GM19035 (cell line): ENCODE results near the gene UBE2G2.
"Not testable (repeated sequence)": the region's sequence is repeated elsewhere in the genome, so short reads cannot be mapped to it uniquely, and the experiment has no call there.

ENCODE experiments used
- ATAC-seq: cut with Tn5 transposase; IDR thresholded peaks from one replicate; pipeline ENCODE4 v1.9.1; 2021; ENCODE audit not compliant: unreplicated experiment

The UBE2G2 gene

DNA sequence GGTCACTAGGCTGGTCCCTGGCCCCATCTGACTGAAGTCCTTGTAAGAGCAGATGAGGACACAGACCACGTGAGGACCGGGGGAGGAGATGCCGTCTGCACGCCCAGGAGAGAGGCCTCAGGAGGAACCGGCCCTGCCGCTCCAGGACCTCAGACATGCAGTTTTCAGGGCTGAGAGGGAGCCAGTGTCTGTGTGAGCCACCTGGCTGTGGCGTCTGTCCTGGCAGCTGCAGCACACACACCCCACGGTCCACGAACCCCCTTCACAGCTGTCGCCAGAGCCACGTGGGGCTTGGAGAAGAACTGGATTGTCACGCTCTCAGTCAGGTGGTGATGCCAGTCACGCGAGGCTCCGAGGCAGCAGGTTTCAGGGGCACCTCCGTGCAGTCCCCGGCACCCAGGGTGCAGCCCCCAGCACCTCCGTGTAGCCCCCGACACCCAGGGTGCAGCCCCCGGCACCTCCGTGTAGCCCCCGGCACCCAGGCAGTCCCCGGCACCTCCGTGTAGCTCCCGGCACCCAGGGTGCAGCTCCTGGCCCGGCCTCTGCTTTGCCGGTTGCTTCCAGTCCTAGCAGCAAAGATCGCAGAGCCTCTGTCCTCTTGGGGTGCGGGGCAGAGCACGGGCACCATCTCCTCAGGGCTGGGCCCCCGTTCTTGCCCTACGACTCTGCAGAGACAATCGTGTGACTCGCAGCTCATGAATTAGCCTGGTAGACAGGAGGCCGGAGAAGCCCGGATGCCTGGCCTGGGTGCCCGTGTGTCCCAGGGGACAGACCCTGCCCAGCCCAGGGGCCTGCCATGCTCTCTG, 35.2 kb upstream of the UBE2G2 start:
- no peak for ATAC-seq

DNA sequence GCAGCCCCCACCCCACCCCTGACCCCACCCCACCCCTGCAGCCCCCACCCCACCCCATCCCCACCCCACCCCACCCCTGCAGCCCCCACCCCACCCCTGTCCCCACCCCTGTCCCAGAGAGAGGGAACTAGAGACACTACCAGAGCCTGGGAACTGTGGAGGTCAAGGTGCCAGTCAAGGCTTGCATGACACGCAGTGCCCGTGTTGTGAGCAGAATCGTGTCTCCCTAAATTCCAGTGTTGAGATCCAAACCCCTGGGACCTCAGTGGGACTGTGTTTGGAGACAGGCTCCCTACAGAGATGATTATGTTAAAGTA, 34.7 kb upstream of the UBE2G2 start:
- no peak for ATAC-seq

DNA sequence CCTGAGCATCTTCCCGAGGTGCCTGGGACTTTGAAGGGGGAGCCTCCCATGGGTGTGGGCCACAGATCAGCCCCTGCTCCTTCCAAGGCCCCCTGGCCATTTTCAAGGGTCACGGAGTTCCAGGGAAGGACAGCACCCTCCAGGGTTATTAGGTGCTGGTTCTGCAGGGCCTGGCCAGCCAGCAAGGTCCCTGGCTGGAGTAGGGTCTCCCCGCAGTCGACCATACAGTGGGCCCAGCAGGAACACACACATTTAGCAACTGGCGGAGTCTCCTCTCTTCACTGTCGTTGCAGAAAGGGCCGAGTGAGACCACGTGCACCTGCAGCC, 34.0 kb upstream of the UBE2G2 start:
- no peak for ATAC-seq

DNA sequence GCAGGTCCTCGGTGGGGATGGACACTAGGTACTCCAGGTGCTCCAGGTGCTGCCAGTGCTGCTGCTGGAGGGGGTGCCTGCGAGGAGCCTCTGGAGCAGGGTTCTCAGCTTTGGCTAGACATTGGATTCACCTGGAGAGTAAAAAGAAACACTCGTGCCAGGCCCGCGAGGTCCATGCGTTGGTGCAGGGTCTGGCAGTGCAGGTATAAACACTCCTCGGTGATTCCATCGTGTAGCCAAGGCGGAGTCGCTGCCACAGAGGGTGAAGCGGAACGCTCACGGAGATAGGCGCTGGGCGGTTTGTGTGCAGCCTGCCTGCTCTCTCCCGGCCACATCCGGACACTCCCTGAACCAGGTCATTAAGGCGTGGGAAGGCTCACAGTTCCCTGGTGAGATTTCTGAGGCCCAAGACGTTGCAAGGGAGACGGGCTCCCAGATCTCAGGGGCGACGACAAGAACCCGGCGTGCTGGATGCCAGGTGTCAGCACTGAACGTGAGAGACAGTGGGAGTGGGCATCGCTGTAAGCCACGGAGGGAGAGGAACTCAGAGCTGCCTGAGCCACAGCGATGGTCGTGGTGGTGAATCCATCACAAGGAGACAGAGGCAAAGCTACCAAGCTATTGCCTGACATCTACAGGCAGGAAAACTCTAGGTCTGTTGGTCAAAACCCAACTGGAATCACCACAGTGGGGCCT, 33.5 kb upstream of the UBE2G2 start:
- ATAC-seq, result no peak

DNA sequence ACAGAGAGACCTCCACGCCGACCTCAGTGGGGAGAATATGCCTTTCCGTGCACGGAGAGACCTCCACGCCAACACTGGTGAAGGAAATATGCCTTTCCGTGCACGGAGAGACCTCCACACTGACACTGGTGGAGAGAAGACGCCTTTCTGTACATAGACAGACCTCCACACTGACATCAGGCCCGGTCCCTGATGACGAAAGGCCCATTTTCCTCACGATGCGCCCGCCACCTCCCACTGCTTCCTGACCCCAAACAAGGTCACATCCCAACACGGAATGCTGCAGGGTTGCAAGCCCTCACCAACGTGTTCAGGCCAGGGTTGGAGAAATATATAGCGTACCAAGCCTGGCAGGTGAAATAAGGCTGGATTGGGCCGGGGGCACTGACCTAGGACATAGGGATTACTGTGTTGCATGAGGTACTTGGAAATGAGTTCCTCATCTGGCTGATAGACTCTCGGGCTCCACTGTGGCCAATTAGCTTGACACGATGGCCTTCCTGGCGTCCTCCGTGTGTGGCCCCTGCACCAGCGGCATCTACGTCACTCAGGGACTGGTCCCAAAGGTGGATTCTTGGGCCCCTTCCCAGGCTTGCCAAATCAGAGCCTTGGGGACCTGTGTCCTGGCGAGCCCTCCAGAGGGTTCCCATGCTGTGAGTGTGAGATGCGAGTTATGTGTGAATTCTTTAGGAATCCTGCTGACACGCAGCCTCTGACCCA, 32.8 kb upstream of the UBE2G2 start:
- no peak for ATAC-seq

DNA sequence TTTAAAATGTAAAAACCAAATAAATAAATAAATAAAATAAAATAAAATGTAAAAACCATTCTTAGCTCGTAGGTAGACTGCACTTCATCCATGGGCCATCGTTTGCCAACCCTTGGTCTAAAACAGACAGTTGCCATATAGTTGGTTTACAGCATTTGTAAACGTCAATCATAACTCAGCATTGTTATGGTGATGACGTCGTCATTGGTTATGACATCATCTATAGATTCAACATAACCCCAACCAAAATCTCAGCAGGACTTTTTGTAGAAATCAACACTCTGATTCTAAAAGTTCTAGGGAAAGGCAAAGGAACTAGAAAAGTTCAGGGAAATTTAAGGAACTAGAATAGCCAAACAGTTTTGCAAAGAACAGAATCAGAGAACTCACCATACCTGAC, 32.0 kb upstream of the UBE2G2 start:
- no peak for ATAC-seq

DNA sequence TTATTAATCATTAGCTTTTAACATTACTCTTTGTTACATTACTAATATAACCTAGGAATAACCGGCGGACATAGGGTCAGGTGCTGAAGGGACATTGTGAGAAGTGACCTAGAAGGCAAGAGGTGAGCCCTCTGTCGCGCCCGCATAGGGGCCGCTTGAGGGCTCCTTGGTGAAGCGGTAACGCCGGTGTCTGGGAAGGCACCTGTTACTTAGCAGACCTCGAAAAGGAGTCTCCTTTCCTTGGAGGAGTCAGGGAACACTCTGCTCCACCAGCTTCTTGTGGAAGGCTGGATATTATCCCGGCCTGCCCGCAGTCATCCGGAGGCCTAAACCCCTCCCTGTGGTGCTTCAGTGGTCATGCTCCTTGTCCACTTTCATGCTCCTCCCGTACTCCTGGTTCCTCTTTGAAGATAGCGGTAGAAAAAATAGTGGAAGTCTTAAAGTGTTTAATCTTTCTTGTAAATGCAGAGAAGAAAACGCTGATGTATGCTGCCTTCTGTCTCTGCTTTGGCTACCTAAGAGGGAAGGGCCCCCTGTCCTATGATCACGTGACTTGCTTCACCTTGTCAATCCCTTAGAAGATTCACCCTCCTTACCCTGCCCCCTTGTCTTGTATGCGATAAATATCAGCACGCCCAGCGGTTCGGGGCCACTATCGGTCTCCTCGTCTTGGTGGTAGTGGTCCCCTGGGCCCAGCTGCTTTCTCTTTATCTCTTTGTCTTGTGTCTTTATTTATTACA, 31.1 kb upstream of the UBE2G2 start:
- not testable (repeated sequence) for ATAC-seq

DNA sequence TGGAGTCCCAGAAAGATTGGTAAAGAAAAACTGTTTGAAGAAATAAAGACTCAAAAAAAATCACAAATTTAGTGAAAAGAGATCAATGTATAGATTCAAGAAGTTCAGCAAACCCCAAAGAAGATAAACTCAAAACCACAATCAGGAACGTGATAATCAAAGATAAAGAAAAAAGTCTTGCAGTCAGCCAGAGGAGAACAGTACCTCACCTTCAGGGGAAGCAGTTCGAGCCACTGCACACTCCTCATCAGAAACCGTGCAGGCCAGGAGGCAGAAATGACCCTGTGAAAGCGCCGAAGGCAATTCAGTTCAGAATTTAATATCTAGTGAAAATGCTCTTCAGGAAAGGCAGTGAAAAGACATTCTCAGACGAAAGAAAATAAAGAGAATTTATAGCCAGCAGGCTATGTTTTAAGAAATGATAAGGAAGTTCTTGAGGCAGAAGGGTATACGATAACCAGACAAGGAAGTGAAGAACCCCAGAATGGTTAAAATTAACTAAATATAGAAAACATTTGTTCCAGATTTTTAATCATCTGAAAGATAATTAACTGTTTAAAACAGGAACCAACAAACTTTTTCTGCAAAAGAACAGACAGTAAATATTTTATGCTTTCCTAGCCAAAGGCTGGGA, 29.7 kb upstream of the UBE2G2 start:
- ATAC-seq, result no peak

DNA sequence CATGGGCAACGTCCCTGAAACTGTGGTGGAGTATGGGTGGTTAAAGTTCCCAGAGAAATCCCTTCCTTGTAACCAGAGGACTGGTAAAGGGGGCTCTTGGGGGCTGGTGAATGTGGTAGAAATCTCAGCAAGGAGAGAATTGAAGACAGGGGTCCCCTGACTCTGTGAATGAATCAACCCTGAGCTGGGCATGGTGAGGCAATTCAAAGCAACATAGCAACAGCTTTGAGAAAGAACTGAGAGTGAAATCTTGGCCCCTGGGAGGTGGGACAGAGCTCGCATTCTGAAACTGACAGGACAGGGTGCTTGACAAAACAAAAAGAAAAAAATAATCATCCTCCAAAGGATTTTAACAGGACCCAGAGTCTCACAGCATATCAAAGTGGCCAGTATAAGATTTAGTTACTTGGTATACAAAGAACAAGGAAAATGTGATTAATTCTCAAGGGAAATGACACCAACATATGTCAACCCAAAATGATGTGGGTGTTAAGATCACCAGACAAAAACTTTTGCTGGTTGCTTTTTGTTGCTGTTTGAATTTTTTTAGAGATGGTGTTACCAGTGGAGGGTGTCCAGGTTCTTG, 28.0 kb upstream of the UBE2G2 start:
- no peak for ATAC-seq

DNA sequence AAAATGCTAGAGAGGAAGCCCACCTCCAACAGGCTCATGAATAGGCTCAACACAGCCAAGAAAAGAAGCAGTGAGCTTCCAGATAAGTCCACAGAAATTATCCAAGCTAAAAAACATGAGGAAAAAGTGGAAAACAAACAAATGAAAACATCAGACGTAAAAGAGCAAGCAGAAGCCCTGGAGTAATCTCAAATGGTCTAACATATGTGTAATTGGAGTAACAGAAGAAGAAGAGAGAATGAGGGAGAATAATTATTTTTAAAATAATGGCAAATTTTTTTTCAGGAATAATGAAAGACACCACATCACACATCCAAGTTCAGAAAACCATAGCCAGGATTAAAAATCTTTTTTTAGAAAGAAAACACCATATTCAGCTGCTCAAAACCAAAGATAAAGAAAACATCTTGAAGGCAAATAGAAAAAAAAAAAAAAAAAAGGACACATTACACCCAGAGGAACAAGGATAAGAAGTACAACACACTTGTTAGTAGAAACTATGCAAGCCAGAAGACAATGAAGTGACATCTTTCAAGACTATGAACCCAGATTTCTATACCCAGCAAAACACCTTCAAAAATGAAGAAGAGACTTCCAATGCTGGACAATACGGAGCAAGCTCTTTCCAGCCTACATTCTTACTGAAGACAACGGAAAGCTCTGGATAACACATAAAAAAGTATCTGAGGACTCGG, 26.9 kb upstream of the UBE2G2 start:
- ATAC-seq, result no peak

DNA sequence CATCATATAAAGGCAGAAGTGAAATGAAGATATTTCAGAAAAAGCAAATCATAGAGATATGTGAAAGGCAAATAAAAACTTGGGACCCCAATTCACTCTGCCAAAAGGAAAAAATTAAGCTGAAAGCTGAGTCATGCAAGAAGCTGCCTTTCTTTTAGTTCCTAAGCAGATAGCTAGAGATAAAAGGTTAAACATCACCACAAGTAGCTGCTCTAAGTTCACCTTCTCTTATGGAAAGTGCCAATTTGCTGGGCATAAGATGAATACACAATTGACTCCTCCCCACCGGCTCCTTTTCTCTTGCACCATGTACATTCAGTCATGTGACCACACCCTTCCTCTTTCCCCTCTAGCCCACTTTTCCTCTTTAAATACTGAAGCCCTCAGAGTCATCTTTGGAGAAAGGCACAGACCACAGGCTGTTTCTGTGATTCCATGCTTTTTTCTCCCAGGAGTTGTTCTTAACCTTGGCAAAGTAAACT, 21.6 kb upstream of the UBE2G2 start:
- ATAC-seq, result no peak

DNA sequence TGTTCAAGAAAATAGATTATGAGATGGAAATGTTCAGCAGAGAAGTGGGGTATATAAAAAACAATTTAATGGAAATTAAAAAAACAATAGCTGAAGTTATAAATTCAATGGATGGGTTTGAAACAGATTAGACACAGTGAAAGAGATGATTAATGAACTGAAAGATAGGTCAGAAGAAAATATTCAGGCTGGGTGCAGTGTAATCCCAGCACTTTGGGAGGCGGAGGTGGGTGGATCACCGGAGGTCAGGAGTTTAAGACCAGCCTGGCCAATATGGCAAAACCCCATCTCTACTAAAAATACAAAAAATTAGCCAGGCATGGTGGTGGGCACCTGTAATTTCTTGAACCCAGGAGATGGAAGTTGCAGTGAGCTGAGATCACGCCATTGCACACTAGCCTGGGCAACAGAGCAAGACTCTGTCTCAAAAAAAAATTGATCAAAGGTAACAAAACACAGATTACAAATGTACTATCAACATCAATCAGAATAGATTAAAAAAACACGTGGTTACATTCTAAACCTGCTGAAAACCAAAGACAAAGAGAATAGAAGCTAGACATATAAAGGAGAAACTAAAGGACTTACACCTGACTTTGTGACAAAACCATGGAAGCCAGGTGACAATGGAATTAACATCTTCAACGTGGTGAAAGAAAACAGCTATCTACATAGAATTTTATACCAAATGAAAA, 21.0 kb upstream of the UBE2G2 start:
- ATAC-seq, result no peak

DNA sequence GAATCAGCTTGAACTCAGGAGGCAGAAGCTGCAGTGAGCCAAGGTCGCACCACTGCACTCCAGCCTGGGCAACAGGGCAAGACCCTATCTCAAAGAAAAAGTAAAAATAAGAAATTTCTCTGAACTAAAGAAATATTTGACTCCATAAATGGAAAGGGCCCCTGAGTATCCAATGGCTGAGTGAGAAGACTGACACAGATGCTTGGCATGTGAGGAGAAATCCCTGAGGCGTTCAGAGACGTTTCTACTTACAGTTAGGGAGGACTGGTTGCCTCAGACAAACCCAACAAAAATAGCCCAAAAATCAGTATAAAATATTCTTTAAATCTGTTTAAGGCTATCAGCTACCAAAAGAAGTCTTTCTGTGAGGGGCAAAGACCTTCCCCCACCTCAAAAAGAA, 19.2 kb upstream of the UBE2G2 start:
- no peak for ATAC-seq

DNA sequence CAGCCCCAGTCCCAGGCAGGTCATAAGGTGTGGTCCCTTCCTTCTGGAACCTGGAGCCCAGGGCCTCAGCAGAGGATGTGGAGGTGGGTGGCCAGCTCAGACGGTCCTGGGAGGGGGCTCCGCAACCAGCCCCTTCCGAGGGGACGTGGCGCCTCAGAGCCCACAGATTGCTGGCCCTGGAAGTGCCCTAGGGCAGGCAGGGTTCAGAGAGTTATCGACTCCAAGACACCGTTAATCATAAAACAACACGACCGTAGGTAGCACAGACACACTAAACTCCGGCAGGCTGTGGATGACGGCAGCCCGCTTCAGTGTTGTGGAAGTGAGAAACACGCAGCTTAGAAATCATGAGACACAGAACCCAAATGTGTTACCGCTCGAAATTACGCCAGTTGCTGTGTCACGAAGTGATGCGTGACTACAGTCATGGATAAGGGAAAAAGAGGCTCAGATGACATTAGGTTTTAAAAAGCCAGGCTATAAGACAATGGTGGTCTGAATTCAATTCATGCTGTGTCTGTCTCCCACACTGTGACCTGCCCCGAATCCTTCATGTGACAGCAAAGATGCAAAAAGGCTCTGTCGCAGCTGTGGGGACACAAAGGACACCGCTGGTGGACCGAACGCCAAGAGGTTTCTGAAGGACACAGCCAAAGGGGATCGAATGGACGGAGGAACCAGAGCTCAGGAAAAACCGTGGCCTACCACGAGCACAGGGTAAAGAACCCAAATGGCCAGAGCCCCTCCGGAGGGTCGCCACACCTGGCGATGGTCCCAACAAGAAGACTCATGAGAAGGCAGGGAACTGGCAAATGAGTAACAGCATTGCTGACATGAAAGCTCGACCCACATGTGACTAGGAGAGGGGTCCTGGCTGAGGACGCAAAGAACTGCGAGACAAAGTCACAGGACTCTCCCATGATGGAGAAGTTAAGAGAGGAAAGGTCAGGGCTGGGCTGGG, 17.9 kb upstream of the UBE2G2 start:
- ATAC-seq, result no peak

DNA sequence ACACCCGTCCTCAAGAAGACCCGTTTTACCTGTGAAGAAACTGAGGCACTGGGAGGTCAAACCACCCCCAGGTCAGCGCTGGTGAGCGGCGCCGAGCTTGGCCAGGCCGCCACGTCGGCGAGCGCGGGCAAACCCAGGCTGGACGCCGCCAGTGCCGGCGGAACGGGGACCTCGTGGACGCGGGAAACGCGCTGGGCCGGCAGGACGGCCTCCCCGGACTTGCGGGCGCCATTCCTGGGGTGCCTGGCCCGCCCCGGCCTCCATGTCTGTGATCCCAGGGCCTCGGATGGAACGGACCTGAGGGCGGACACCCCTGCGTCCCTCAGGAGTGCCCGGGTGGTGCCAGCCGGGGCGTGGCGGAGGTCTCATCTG, 17.0 kb upstream of the UBE2G2 start:
- ATAC-seq, result no peak

DNA sequence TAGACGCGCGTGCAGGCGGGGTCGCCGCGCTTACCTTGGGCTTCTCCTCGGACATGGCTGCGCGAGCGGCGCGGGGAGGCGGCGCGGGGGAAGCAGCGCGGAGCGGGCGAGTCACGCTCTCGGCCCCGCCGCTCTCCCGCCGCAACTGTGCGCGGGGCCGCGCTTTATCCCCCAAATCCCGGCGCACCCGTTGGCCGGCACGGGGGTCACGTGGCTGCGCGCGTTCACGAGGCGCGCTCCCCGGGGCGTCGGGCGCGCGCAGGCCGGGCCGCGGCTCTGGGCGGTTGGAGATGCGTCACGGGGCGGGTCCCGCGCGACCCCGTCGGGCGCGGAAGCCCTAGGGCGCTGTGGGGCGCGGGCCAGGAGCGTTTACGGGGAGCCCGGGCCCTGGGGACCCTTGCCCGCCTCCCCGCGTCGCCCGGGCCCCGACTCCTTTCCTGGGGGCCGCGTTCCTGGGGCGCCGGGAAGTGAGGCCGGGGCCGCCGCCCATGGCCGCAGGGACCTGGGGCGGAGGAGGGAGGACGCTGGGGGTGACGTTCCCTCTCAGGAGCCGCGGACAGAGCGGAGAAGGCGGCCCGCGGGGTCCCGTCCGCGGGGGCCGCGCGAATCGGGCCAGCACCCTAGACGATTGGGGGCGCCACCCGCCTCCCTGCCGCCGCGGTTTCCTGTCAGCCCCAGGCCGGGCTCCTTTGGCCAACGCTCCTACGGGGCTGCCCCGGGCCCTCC, 16.5 kb upstream of the UBE2G2 start, which contains the start of gene SUMO3:
SUMO3 (minus strand) TSS at position 149 of the 726 bp plus-strand sequence; CDS start at position 55, 94 bp downstream.
- ATAC-seq, result peak; percentile 61

DNA sequence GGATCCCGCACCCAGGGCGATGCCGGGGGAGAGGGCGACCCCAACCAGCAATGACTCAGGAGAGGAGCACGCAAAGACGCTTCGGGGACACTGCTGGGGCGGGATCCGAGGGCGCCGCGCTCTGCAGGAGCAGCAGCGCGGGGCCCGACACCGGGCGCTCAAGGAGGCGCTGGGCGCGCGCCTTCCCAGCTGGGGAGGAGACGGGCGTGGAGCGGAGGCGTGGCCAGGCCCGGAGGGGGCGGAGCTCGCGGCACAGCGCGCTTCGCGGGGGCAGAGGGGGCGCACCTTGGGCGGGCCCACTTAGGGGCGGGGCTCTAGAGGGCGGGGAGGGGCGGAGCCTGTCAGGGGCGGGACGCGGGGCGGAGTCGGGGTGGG, 15.9 kb upstream of the UBE2G2 start:
- ATAC-seq, result peak; percentile 74
